ENCODE measurements around the gene CDH4. TPM values are rescaled to one million over a fixed set of nuclear protein-coding genes. Genes with fewer than 3 reads are reported as not detected.
"Not testable (repeated sequence)": the region's sequence is repeated elsewhere in the genome, so short reads cannot be mapped to it uniquely, and the experiment has no call there.

Gene CDH4
- polyA plus RNA-seq, 1 donor: 1.2 TPM

GRCh38 chr20:61437280-61438206, 185.5 kb downstream of the CDH4 start:
- DNase-seq (ENCODE audit: low read depth): no peak

- DNase-seq (ENCODE audit: low read depth): no peak
Observed at GRCh38 chr20:61438285-61438684, 186.2 kb downstream of the CDH4 start.

- DNase-seq (ENCODE audit: low read depth): no peak
Observed at GRCh38 chr20:61439251-61439650, 187.2 kb downstream of the CDH4 start.

- DNase-seq (ENCODE audit: low read depth): no peak
Observed at GRCh38 chr20:61440548-61441055, 188.5 kb downstream of the CDH4 start.

- no peak for DNase-seq (ENCODE audit: low read depth)
Observed at GRCh38 chr20:61441537-61441936, 189.5 kb downstream of the CDH4 start.

GRCh38 chr20:61442075-61442670, 190.1 kb downstream of the CDH4 start:
- DNase-seq (ENCODE audit: low read depth): no peak

- DNase-seq (ENCODE audit: low read depth): no peak
Observed at GRCh38 chr20:61442718-61443117, 190.7 kb downstream of the CDH4 start.

- DNase-seq (ENCODE audit: low read depth): no peak
Observed at GRCh38 chr20:61443443-61444126, 191.5 kb downstream of the CDH4 start.

- DNase-seq (ENCODE audit: low read depth): no peak
Observed at GRCh38 chr20:61444637-61445036, 192.6 kb downstream of the CDH4 start.

- DNase-seq (ENCODE audit: low read depth): no peak
Observed at GRCh38 chr20:61445138-61445537, 193.1 kb downstream of the CDH4 start.

- DNase-seq (ENCODE audit: low read depth): no peak
Observed at GRCh38 chr20:61445741-61446140, 193.7 kb downstream of the CDH4 start.

- DNase-seq (ENCODE audit: low read depth): no peak
Observed at GRCh38 chr20:61447952-61448351, 195.9 kb downstream of the CDH4 start.

GRCh38 chr20:61448386-61448785, 196.3 kb downstream of the CDH4 start:
- no peak for DNase-seq (ENCODE audit: low read depth)

- no peak for DNase-seq (ENCODE audit: low read depth)
Observed at GRCh38 chr20:61449057-61449609, 197.1 kb downstream of the CDH4 start.

- DNase-seq (ENCODE audit: low read depth): no peak
Observed at GRCh38 chr20:61449916-61450315, 197.9 kb downstream of the CDH4 start.

- no peak for DNase-seq (ENCODE audit: low read depth)
Observed at GRCh38 chr20:61450549-61450948, 198.5 kb downstream of the CDH4 start.

GRCh38 chr20:61451009-61451408, 198.9 kb downstream of the CDH4 start:
- no peak for DNase-seq (ENCODE audit: low read depth)

GRCh38 chr20:61451953-61452352, 199.9 kb downstream of the CDH4 start:
- DNase-seq (ENCODE audit: low read depth): no peak

GRCh38 chr20:61453219-61453618, 201.2 kb downstream of the CDH4 start:
- no peak for DNase-seq (ENCODE audit: low read depth)

- not testable (repeated sequence) for DNase-seq (ENCODE audit: low read depth)
Observed at GRCh38 chr20:61453623-61454022, 201.6 kb downstream of the CDH4 start.

GRCh38 chr20:61454053-61454452, 202.0 kb downstream of the CDH4 start:
- no peak for DNase-seq (ENCODE audit: low read depth)

Data from forelimb muscle (tissue), 1 donor.